HG03159 (cell line): ENCODE measurements around the gene TP73.

Experiments used
- ATAC-seq: cut with Tn5 transposase; IDR thresholded peaks from one replicate; pipeline ENCODE4 v1.9.1; 2021; ENCODE audit warnings: mild to moderate bottlenecking, moderate library complexity; ENCODE audit not compliant: unreplicated experiment

Gene TP73

DNA sequence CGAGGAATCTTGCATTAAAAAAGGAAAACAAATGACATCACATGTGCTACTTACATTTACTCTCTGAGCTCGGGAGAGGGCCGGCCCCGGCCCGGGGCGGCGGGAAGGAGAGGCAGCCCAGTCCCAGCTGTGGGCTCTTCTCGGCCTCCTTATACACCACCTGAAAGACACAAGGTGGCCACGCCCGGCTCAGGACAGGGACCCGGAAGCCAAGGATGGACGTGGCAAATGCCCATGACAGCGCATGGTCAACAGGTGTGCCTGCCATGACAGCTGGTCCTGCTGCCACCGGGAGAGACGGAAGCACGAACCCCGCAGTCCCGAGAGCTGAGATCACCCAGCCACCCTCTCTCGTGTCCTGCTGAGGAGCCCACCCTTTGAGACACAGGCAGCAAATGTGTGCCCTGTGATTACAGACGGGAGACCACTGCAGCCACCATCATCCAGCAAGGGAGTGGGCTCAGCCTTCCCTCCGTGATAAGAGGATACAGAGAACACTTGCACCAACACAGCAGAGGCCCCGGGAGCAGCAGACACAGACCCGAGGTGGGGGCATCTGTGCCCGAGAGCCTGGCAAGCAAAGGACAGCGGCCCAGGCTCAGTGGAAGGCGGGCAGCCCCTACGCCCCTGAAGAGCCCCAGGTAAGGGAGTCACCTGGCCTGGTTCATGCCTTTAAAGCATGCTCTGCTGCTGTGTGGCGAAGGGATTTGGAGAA lies 18.8 kb upstream of the TP73 start:
- no peak for ATAC-seq

DNA sequence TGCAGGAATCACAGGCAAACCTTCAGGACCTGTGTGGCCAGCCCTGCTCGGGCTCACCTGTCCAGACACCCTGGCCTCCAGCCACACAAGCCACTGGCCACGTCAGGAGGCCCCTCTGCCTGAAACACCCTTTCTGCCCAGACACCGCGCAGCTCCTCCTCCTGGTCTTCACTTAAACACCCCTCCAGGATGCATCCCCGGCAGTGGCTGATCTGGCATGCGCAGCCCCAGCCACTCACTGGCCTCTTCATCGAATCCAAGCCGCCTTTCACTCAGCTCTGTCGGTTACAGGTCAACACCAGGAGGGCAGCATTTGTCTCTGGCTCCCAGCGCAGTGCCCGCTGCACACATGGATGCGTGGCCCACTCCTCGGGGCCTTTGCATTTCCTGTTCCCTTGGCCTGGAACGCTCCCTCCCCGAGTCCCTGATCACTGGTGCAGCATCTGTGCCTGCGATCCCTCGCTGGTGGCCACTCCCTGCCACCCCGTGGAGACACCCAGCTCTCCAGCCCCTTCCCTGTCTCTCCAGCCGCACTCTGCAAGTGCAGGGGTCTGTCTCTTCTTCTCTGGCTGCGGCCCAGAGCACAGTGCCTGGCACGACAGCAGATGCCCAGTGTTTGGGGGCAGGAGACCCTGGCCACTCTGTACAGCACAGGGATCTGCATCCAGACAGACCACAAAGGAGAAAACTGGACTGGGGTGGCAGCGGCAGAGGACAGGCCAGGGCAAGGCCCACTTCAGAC lies 18.1 kb upstream of the TP73 start:
- no peak for ATAC-seq

- no peak for ATAC-seq
These were observed 16.2 kb upstream of the TP73 start for GRCh38 chr1:3636080-3636479.

- no peak for ATAC-seq
These were observed 15.8 kb upstream of the TP73 start for GRCh38 chr1:3636531-3636930.

GRCh38 chr1:3638027-3638426 lies 14.3 kb upstream of the TP73 start:
- ATAC-seq: no peak

- no peak for ATAC-seq
These were observed 13.6 kb upstream of the TP73 start for GRCh38 chr1:3638676-3639075.

DNA sequence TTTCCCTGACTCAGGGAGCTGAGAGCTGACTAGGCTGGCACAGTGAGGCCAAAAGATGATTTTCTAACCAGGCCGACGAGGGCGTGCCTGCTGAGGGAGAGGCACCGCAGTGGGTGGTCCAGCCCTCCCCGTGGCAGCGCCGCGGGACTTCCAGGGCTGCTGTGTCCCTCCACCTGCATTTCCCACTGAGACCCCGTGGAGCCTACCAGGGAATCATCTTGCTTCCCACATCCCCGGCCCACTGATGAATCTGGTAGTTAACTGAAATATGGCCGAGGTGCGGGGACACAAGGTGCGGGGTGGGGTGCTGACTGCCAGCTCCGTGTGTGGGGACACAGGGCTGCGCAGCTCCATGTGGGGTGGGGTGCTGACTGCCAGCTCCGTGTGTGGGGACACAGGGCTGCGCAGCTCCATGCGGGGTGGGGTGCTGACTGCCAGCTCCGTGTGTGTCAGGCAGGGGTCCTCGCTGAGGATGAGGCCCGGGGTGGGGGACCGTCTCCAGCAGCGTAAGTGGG lies 12.9 kb upstream of the TP73 start:
- ATAC-seq: no peak

GRCh38 chr1:3640121-3640837 lies 12.0 kb upstream of the TP73 start:
- ATAC-seq: no peak

- ATAC-seq: no peak
These were observed 11.1 kb upstream of the TP73 start for GRCh38 chr1:3641046-3641760.

GRCh38 chr1:3641816-3642215 lies 10.5 kb upstream of the TP73 start:
- no peak for ATAC-seq

DNA sequence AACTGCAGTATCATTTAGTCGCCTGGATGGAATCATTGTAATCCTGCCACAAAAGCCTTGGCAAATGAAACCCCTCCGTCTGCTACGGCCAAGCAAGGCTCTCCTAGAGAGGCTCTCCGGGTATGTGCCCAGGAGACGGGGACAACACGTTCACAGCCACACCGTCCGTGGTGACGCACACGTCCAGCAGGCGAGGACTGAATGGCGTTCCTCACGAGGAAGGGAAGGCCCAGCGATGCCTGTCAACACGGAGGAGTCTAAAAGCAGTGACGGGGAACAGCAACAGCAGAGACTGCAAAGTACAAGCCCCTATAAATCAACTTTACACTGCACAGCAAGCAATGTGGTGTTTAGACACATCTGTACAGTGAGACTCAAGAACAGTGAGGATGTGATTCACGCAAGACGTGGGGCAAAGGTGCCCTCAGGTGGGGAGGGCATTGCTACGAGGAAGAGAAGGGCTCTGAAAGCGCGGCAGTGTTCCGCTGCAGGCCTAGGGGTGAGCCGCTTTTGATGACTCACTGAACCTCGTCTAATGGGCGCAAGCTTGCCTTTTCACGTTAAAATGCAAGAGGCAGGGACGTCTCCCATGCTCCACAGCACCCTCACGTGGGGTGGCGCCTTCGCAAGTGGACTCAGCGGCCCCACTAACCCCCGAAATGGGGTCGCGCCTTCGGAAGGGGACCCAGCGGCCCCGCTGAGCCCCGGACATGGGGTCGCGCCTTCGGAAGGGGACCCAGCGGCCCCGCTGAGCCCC lies 9.2 kb upstream of the TP73 start:
- ATAC-seq: no peak

- ATAC-seq: no peak
These were observed 8.0 kb upstream of the TP73 start for GRCh38 chr1:3644273-3644672.

DNA sequence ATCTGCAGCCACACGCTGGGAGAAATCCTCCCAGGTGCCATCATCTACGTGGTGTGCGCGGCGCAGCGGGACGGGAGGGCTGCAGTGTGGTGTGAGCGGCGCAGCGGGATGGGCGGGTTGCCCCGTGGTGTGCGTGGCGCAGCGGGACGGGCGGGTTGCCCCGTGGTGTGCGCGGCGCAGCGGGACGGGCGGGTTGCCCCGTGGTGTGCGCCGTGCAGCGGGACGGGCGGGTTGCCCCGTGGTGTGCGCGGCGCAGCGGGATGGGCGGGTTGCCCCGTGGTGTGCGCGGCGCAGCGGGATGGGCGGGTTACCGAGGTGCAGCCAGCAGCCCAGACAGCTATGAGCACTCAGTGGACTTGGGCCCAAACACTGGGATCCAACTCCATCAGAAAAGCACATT lies 7.1 kb upstream of the TP73 start:
- no peak for ATAC-seq

GRCh38 chr1:3645666-3646355 lies 6.5 kb upstream of the TP73 start:
- ATAC-seq: no peak

DNA sequence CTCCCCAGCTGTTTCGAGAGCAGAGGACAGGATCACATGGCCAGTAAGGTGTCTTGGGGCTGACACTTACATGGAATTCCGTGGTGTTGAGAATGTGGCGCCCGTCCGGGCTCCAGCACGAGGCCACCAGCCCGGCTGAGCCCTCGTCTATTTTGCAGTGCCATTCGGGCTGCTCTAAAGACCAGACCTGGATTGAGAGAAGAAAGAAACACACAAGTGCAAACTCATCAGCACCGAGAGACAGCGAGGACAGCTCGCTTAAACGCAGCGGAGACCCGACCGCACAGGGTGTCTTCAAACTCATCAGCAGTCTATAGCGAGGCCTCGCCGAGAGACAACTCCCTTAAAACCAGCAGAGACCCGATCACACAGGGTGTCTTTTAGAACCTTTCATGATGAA lies 5.7 kb upstream of the TP73 start:
- no peak for ATAC-seq

GRCh38 chr1:3649342-3650247 lies 2.7 kb upstream of the TP73 start, which contains the start of gene WRAP73:
Gene WRAP73 (minus strand): TSS chr1:3650103. CDS start chr1:3649999, 104 bp downstream.
- peak; percentile 85 for ATAC-seq

- no peak for ATAC-seq
These were observed 1.9 kb upstream of the TP73 start for GRCh38 chr1:3650248-3651025.
